HCT116 (cell line): Measurements from ENCODE around the gene BBLN. TPM values are rescaled to one million over a fixed set of nuclear protein-coding genes. Genes with fewer than 3 reads are reported as not detected.

Experiments
- ATAC-seq: fragments of 200-7000 bp; cut with Tn5 transposase; 2 replicates; pipeline ENCODE4 v1.9.1; 2020; ENCODE audit warnings: mild to moderate bottlenecking, moderate library complexity
- BruUV-seq: library from RNA; stranded (reverse); fragments of 400-500 nt; replicated peaks from 2 replicates; lab custom pipeline; 2021; lab: Mats Ljungman, UMichigan
- CTCF ChIA-PET: fragments of 300-600 bp; sonication (Branson Sonifier 250); formaldehyde crosslinking; loops from one replicate; lab custom pipeline; 2021; ENCODE audit warnings: antibody characterized with exemption; lab: Charles Lee
- POLR2A ChIA-PET: fragments of 300-600, 350-600 bp; sonication (Branson Sonifier 250); formaldehyde crosslinking; loops from one replicate; lab custom pipeline; 2021; ENCODE audit warnings: antibody characterized with exemption; lab: Charles Lee
- RAD21 ChIA-PET, 2 experiments: fragments of 300-600 bp; sonication (Branson Sonifier 250); formaldehyde crosslinking; loops; one replicate each; lab custom pipeline; 2023; ENCODE audit warnings: low total read pairs in 2 of 2; ENCODE audit not compliant: uncharacterized antibody in 2 of 2, unreplicated experiment in 2 of 2, low non-redundant PET in 1 of 2; lab: Charles Lee
- DNase-seq: peaks from one replicate; pipeline ENCODE4 v3.0.0-alpha.2; 2010; ENCODE audit warnings: low read depth, low spot score
- H2AFZ ChIP-seq: fragments of 200-600 bp; shearing (Covaris generic), sonication (generic); 2 replicates; pipeline ENCODE4 v1.6.1; 2017; ENCODE audit warnings: low read depth, mixed run types, mixed read lengths, antibody characterized with exemption, low read length; ENCODE audit not compliant: poor library complexity, severe bottlenecking
- H3K27ac ChIP-seq: 2 replicates; pipeline ENCODE4 v1.5.1; 2012; ENCODE audit warnings: low read depth, low read length
- H3K27me3 ChIP-seq: fragments of 200-600 bp; sonication (generic); 2 replicates; pipeline ENCODE4 v1.6.1; 2016; ENCODE audit warnings: mixed run types, low read length, mixed read lengths; ENCODE audit not compliant: insufficient read depth
- H3K36me3 ChIP-seq, 2 experiments: fragments of 200-500 bp in 1 of 2; fragments of 200-600 bp in 1 of 2; sonication (Bioruptor generic) in 1 of 2; sonication (generic) in 1 of 2; 2 replicates each; pipeline versions ENCODE4 v1.5.1 to v1.6.1; 2014 to 2016; ENCODE audit warnings: low read length in 2 of 2, inconsistent platforms in 1 of 2, mixed read lengths in 1 of 2, mixed run types in 1 of 2; ENCODE audit not compliant: insufficient read depth in 2 of 2, control insufficient read depth in 1 of 2
- H3K4me1 ChIP-seq, 2 experiments: fragments of 200-600 bp in 1 of 2; sonication (generic) in 1 of 2; 2 replicates each; pipeline versions ENCODE4 v1.5.1 to v1.6.1; 2012 to 2017; ENCODE audit warnings: low read length in 2 of 2, inconsistent platforms in 1 of 2, mild to moderate bottlenecking in 1 of 2, mixed read lengths in 1 of 2, mixed run types in 1 of 2, moderate library complexity in 1 of 2; ENCODE audit not compliant: insufficient read depth in 2 of 2, control insufficient read depth in 1 of 2
- H3K4me2 ChIP-seq: fragments of 200-600 bp; sonication (generic); 2 replicates; pipeline ENCODE4 v1.6.1; 2017; ENCODE audit warnings: mixed run types, low read length, mixed read lengths
- H3K4me3 ChIP-seq, 2 experiments: fragments of 200-600 bp in 1 of 2; sonication (generic) in 1 of 2; replicated peaks in 1 of 2; 2 replicates each; pipeline ENCODE4 v1.5.1; 2011 to 2016; ENCODE audit warnings: low read length in 2 of 2, control low read depth in 1 of 2, low read depth in 1 of 2, mild to moderate bottlenecking in 1 of 2, mixed read lengths in 1 of 2, mixed run types in 1 of 2
- H3K79me2 ChIP-seq: fragments of 200-600 bp; sonication (generic); 2 replicates; pipeline ENCODE4 v1.6.1; 2017; ENCODE audit warnings: mild to moderate bottlenecking, mixed run types, low read length, moderate library complexity, mixed read lengths; ENCODE audit not compliant: insufficient read depth
- H3K9ac ChIP-seq: fragments of 200-600 bp; sonication (generic); 2 replicates; pipeline ENCODE4 v1.6.1; 2016; ENCODE audit warnings: low read length, mixed read lengths
- H3K9me2 ChIP-seq: fragments of 200-600 bp; sonication (generic), shearing (Covaris generic); 2 replicates; pipeline ENCODE4 v1.6.1; 2017; ENCODE audit warnings: mixed run types, mild to moderate bottlenecking, moderate library complexity; ENCODE audit not compliant: insufficient read depth
- H3K9me3 ChIP-seq, 2 experiments: fragments of 200-500 bp in 1 of 2; fragments of 200-600 bp in 1 of 2; sonication (Bioruptor generic) in 1 of 2; sonication (generic) in 1 of 2; 2 replicates each; pipeline ENCODE4 v1.6.1; 2014 to 2017; ENCODE audit warnings: low read length in 2 of 2, mixed read lengths in 2 of 2, inconsistent platforms in 1 of 2, low read depth in 1 of 2, mild to moderate bottlenecking in 1 of 2, mixed run types in 1 of 2, moderate library complexity in 1 of 2; ENCODE audit not compliant: control insufficient read depth in 1 of 2, insufficient read depth in 1 of 2
- H4K20me1 ChIP-seq: fragments of 200-600 bp; sonication (generic), shearing (Covaris generic); 2 replicates; pipeline ENCODE4 v1.6.1; 2017; ENCODE audit warnings: mixed run types, mild to moderate bottlenecking, moderate library complexity; ENCODE audit not compliant: insufficient read depth
- ATF3 ChIP-seq: IDR thresholded peaks from 2 replicates; pipeline ENCODE4 v1.6.1; 2012
- CBX3 ChIP-seq: IDR thresholded peaks from 2 replicates; pipeline ENCODE4 v1.6.1; 2012; ENCODE audit warnings: low read depth
- CEBPB ChIP-seq: IDR thresholded peaks from 2 replicates; pipeline ENCODE4 v1.6.1; 2012; ENCODE audit warnings: low read depth
- EGR1 ChIP-seq: IDR thresholded peaks from 2 replicates; pipeline ENCODE4 v1.6.1; 2012; ENCODE audit warnings: low read depth
- ELF1 ChIP-seq: IDR thresholded peaks from 2 replicates; pipeline ENCODE4 v1.6.1; 2012; ENCODE audit warnings: low read depth, borderline replicate concordance
- JUND ChIP-seq: IDR thresholded peaks from 2 replicates; pipeline ENCODE4 v1.6.1; 2012
- MAX ChIP-seq: IDR thresholded peaks from 2 replicates; pipeline ENCODE4 v1.6.1; 2012
- POLR2A ChIP-seq: IDR thresholded peaks from 2 replicates; pipeline ENCODE4 v1.7.0; 2011; ENCODE audit warnings: borderline replicate concordance; ENCODE audit not compliant: insufficient read depth, insufficient read length; ENCODE audit errors: extremely low read depth
- POLR2AphosphoS5 ChIP-seq: IDR thresholded peaks from 2 replicates; pipeline ENCODE4 v1.6.1; 2011; ENCODE audit warnings: mild to moderate bottlenecking, low read depth, low read length, moderate library complexity
- RAD21 ChIP-seq: IDR thresholded peaks from 2 replicates; pipeline ENCODE4 v1.6.1; 2012; ENCODE audit warnings: low read depth, mild to moderate bottlenecking
- SP1 ChIP-seq: IDR thresholded peaks from 2 replicates; pipeline ENCODE4 v1.6.1; 2012; ENCODE audit warnings: low read depth
- SRF ChIP-seq: IDR thresholded peaks from 2 replicates; pipeline ENCODE4 v1.6.1; 2012; ENCODE audit warnings: low read depth
- TCF7L2 ChIP-seq: IDR thresholded peaks from 2 replicates; pipeline ENCODE4 v1.7.0; 2011; ENCODE audit warnings: borderline replicate concordance, inconsistent platforms; ENCODE audit not compliant: insufficient read depth, insufficient read length; ENCODE audit errors: extremely low read depth
- YY1 ChIP-seq: IDR thresholded peaks from 2 replicates; pipeline ENCODE4 v1.6.1; 2011; ENCODE audit warnings: low read length, low read depth, moderate library complexity, mild to moderate bottlenecking; ENCODE audit not compliant: insufficient replicate concordance; ENCODE audit errors: extremely low read depth
- ZBTB33 ChIP-seq: IDR thresholded peaks from 2 replicates; pipeline ENCODE4 v1.6.1; 2011; ENCODE audit warnings: mild to moderate bottlenecking, low read length, moderate library complexity; ENCODE audit not compliant: insufficient replicate concordance; ENCODE audit errors: extremely low read depth
- ZFX ChIP-seq: fragments of 450-650 bp; IDR thresholded peaks from 2 replicates; pipeline ENCODE4 v1.6.1; 2017
- ZNF274 ChIP-seq: fragments of 200-500 bp; sonication (Bioruptor generic); IDR thresholded peaks from 2 replicates; pipeline ENCODE4 v1.6.1; 2014; ENCODE audit warnings: mild to moderate bottlenecking, low read depth, low read length, inconsistent platforms
- intact Hi-C: fragments of 100-400 bp; cut with micrococcal nuclease; formaldehyde crosslinking; loops from 2 replicates; pipeline ENCODE4 v1.10.0; 2022
- total RNA-seq: library from RNA; stranded (reverse); gene quantifications from one replicate; pipeline ENCODE4 v1.2.1, GENCODE V29; 2021; ENCODE audit not compliant: unreplicated experiment

Gene BBLN
- total RNA-seq, 1 experiment from 2014 or later: 119 TPM

- H3K27ac ChIP-seq: no peak overlapping the region
- H3K9me3 ChIP-seq: no peaks in the 10 kb centered on the region
- no TSS peak for BruUV-seq
- DNase-seq (no peak), ATAC-seq (no peak)
- H4K20me1 ChIP-seq: no peaks in the 10 kb centered on the region
- H3K9me2 ChIP-seq: no peaks in the 10 kb centered on the region
- no peak overlapping the region for H3K9ac ChIP-seq
- no peak overlapping the region for H2AFZ ChIP-seq
- no peaks in the 10 kb centered on the region for H3K27me3 ChIP-seq
- ChIA-PET RAD21 (no interaction called here), POLR2A (interaction anchor here (1.1 kb wide), 1 partner anchor 43 kb away, joined by 3 read pairs; no protein-coding TSS in a partner anchor), CTCF (interaction anchor here (1.0 to 1.7 kb wide), 4 partner anchors 12 to 48 kb away, joined by 3 to 7 read pairs (median 4); no protein-coding TSS in a partner anchor)
- no peaks in the 10 kb centered on the region for H3K79me2 ChIP-seq
- intact Hi-C loops: no loop called here
- H3K4me2 ChIP-seq: no peak overlapping the region
- no peaks in the 10 kb centered on the region for H3K36me3 ChIP-seq
- no peak overlapping the region for H3K4me3 ChIP-seq
- no peak for TF ChIP-seq SRF
- no peak for TF ChIP-seq CBX3
- no peak for TF ChIP-seq ZFX
- TF ChIP-seq SP1: no peak
- TF ChIP-seq ELF1: no peak
- peaks cover 4 to 32% of the 10 kb centered on the region in 2 experiments; a peak in 3 of 4 replicates for H3K4me1 ChIP-seq
These were observed 47.1 kb downstream of the BBLN start for GRCh38 chr9:128206916-128207910.

- no peaks in the 10 kb centered on the region for H3K9me2 ChIP-seq
- H3K79me2 ChIP-seq: no peaks in the 10 kb centered on the region
- no peak overlapping the region for H2AFZ ChIP-seq
- no peaks in the 10 kb centered on the region for H3K9me3 ChIP-seq
- peaks cover 4 to 31% of the 10 kb centered on the region in 2 experiments; a peak in 3 of 4 replicates for H3K4me1 ChIP-seq
- no peaks in the 10 kb centered on the region for H3K27me3 ChIP-seq
- no peak overlapping the region for H3K4me2 ChIP-seq
- POLR2A ChIA-PET: no interaction called here
- RAD21 ChIA-PET: no interaction called here
- intact Hi-C loops: no loop called here
- no peak overlapping the region for H3K27ac ChIP-seq
- BruUV-seq: no TSS peak
- H3K4me3 ChIP-seq: no peak overlapping the region
- DNase-seq (no peak), ATAC-seq (no peak)
- no peak overlapping the region for H3K9ac ChIP-seq
- H4K20me1 ChIP-seq: no peaks in the 10 kb centered on the region
- no peaks in the 10 kb centered on the region for H3K36me3 ChIP-seq
- CTCF ChIA-PET: no interaction called here
- TF ChIP-seq ATF3: no peak
- no peak for TF ChIP-seq POLR2AphosphoS5
- no peak for TF ChIP-seq RAD21
- no peak for TF ChIP-seq CEBPB
- no peak for TF ChIP-seq ZFX
- TF ChIP-seq EGR1: no peak
- TF ChIP-seq SRF: no peak
- TF ChIP-seq JUND: no peak
- no peak for TF ChIP-seq MAX
- no peak for TF ChIP-seq POLR2A
- no peak for TF ChIP-seq YY1
- no peak for TF ChIP-seq TCF7L2
- no peak for TF ChIP-seq ZNF274
- TF ChIP-seq ELF1: no peak
- TF ChIP-seq CBX3: no peak
- TF ChIP-seq ZBTB33: no peak
- no peak for TF ChIP-seq SP1
These were observed 48.3 kb downstream of the BBLN start for GRCh38 chr9:128208386-128208785.
